ENCODE data around the gene TGFBR2.

Gene TGFBR2

GRCh38 chr3:30608598-30608947, 2.2 kb downstream of the TGFBR2 start:
- Mint-ChIP-seq H3K27me3 (no peaks in the 10 kb centered on the region), H3K36me3 (peaks cover 40% of the 10 kb centered on the region), H3K4me3 (peak overlapping the region; percentile 91)

DNA sequence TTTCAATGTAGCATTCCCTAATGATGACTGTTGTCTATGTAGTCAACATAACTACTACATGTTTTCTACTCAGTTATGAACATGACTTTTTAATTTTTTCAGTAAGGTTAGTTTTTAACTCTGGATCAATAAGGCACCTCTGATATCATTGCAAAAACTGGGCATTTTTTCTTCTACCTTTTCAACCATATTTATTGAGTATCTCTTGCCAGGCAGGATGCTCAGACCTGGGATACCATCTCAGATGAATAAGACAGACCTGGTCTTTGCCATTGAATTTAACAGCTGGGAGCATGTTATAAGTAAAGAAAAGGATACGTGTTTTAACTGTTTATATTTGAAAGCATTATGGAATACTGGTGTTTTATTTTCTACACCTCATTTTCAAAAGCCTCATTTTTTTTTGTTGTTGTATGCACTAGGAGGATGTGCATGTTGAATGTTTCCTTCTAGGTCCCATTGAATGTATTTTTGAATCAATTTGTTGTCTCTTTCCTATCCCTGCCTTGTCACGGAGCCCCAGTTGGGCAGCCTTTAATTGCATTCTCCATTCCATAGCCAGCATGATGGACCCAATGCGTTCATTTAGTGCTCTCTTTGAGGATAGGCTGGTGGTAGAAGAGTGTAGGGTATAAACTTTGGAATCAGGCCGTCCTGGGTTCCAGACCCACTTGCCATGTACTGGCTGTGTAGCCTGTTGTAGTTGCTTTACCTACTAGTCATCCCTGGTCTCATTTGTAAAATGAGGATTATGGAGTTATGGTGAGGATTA, 3.7 kb downstream of the TGFBR2 start:
- CTCF ChIA-PET, result interaction anchor here (1.2 kb wide), 1 partner anchor 19 kb away, joined by 5 read pairs; no protein-coding TSS in a partner anchor
- H3K27me3 Mint-ChIP-seq, result no peaks in the 10 kb centered on the region
- H3K36me3 Mint-ChIP-seq, result peaks cover 49% of the 10 kb centered on the region
- H3K4me3 Mint-ChIP-seq, result peak overlapping the region; percentile 91
- H3K27ac Mint-ChIP-seq, result peak overlapping the region; percentile 87
- H3K4me1 Mint-ChIP-seq, result peaks cover 67% of the 10 kb centered on the region
- DNase-seq, result no peak
- H3K9me3 Mint-ChIP-seq, result no peaks in the 10 kb centered on the region

More at GRCh38 chr3:30608598-30608947, 2.2 kb downstream of the TGFBR2 start:
- no peaks in the 10 kb centered on the region for H3K9me3 Mint-ChIP-seq
- peak overlapping the region; percentile 87 for H3K27ac Mint-ChIP-seq
- DNase-seq, result no peak
- CTCF ChIA-PET, result no interaction called here
- H3K4me1 Mint-ChIP-seq, result peaks cover 67% of the 10 kb centered on the region

DNA sequence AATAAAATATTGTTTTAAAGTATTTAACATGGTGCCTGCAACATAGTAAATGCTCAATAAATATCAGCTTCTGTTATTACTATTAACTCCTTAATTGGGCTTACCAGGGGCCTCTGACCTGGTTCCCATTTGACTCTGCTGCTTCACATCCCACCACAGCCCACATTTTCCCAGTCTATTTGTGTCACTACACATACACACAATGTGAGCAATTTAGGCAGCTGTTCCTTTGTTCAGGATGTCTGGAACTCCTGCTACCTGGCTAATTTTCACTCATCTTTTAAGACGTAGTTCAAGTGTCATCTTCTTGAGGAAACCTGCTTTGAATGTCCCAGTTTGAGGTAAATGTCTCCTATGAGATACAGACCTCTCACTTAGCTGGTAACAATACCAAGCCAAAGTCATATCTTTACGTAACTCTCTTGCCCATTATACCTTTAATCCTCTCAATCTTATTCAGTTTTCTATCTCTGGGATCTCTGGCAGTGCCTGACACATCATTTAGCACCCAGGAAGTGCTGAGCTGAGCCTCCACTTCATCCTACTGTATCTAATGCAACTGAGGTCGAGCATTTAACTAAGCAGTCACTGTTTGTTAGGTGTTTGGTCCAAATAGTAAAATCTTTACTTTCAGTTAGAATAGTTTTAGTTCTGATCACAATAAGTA, 4.4 kb downstream of the TGFBR2 start:
- CTCF ChIA-PET, result interaction anchor here (0.6 to 1.2 kb wide), 2 partner anchors 18 to 367 kb away, joined by 3 to 5 read pairs; no protein-coding TSS in a partner anchor
- Mint-ChIP-seq H3K27ac (peak overlapping the region; percentile 87), H3K9me3 (no peaks in the 10 kb centered on the region), H3K27me3 (no peaks in the 10 kb centered on the region), H3K36me3 (peaks cover 52% of the 10 kb centered on the region), H3K4me1 (peaks cover 66% of the 10 kb centered on the region), H3K4me3 (peak overlapping the region; percentile 91)
- DNase-seq, result no peak

DNA sequence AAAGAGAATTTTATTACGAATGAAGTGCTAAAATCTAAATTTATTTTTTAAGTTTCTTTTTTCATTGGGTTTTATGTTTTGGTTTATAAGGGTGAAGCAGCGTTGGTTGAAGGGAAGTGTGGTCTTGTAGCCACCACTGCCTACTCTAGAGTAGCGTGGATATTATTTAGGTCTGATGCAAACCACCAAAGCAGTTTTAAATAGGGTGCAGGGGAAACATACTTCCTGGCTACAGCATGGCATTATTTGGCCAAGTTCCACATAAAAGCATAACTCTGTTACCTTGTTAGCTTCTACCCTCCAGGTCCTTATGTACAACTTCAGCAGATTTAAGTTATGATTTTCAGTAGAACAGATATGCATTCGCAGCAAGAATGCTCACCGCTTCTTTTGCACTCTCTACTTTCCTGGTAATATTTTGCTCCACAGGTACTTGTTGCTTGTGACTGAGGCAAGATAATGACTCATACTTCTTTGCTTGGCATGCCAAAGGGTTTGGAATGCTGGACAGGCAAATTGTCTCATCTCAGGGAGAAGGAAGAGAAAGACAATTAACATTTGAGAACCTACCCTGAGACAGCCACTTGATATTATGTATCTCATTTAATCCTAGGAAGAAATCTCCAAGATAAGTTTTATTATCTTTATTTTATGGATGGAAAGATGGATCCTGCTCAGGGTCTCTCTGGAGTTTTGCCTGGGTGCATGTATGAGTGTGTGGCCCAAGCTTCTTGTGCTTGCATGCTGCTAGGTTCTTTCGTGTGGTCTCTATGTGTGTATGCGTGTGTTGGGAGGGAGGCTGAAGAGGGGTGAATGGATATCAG, 5.4 kb downstream of the TGFBR2 start:
- Mint-ChIP-seq H3K9me3 (no peaks in the 10 kb centered on the region), H3K4me3 (peak overlapping the region; percentile 91), H3K27me3 (no peaks in the 10 kb centered on the region), H3K36me3 (peaks cover 56% of the 10 kb centered on the region), H3K27ac (peak overlapping the region; percentile 87), H3K4me1 (peaks cover 71% of the 10 kb centered on the region)
- peak; percentile 23 for DNase-seq
- CTCF ChIA-PET, result interaction anchor here (1.0 to 2.1 kb wide), 3 partner anchors 17 to 81 kb away, joined by 3 to 8 read pairs (median 5); no protein-coding TSS in a partner anchor

GRCh38 chr3:30612437-30613132, 6.2 kb downstream of the TGFBR2 start:
- no peaks in the 10 kb centered on the region for H3K9me3 Mint-ChIP-seq
- peaks cover 57% of the 10 kb centered on the region for H3K36me3 Mint-ChIP-seq
- H3K27ac Mint-ChIP-seq, result peak overlapping the region; percentile 87
- no peak for DNase-seq
- peak overlapping the region; percentile 91 for H3K4me3 Mint-ChIP-seq
- H3K4me1 Mint-ChIP-seq, result peaks cover 77% of the 10 kb centered on the region
- H3K27me3 Mint-ChIP-seq, result no peaks in the 10 kb centered on the region
- CTCF ChIA-PET, result interaction anchor here (1.0 to 2.1 kb wide), 3 partner anchors 17 to 81 kb away, joined by 3 to 8 read pairs (median 5); no protein-coding TSS in a partner anchor

DNA sequence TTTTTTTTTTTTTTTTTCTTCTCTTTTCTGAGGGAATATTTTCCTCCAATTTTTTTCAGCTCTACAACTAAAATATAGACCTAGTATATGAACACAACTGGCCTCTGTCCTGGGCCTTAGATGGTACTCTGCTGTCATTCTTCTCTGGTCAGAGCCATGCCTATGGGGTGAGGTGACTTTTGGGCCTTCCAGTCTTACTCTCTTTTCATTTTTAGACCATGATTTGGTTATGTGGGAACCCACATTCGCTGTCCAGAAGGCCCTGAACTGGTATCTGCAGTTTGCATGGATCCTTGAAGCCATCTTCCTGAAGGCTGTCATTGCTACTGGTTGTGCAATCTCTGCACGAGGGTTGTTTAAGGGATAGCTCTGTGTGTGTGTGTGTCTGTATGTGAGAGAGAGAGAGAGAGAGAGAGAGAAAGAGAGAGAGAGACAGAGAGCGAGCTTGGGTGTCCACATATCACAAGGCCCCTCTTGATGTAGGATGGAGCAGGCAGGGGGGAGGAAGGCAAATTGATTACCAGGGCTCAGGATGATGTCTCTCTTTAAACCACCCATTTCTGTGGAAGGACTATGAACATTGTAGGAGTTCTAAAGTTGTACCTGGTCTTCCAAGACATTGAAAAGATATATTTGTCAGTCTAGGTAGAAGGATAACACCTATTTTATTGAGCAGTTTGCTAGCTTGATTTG, 6.9 kb downstream of the TGFBR2 start:
- H3K27ac Mint-ChIP-seq, result peak overlapping the region; percentile 87
- no peak for DNase-seq
- CTCF ChIA-PET, result interaction anchor here (1.0 to 2.1 kb wide), 3 partner anchors 16 to 80 kb away, joined by 3 to 8 read pairs (median 5); no protein-coding TSS in a partner anchor
- H3K9me3 Mint-ChIP-seq, result no peaks in the 10 kb centered on the region
- peak overlapping the region; percentile 91 for H3K4me3 Mint-ChIP-seq
- no peaks in the 10 kb centered on the region for H3K27me3 Mint-ChIP-seq
- H3K4me1 Mint-ChIP-seq, result peaks cover 84% of the 10 kb centered on the region
- peaks cover 60% of the 10 kb centered on the region for H3K36me3 Mint-ChIP-seq

DNA sequence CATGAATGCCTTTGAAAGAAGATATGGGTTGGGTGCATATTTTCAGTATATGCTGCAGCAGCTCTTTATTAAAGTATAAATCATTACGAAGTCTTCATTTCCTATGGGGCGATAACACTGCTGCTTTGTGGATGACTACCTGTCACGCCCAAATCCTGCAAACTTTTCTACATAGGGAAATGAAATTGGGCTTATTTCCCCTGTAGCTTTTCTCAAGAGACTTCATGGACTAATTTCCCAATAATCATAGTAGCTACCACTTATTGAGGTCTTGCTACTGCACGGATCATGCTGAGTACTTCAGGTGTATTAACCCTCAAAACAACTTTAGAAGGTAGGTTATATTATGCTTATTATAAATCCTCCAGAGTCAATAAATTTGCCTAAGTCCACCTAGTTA, 8.0 kb downstream of the TGFBR2 start:
- peaks cover 63% of the 10 kb centered on the region for H3K36me3 Mint-ChIP-seq

GRCh38 chr3:30614943-30615342, 8.5 kb downstream of the TGFBR2 start:
- CTCF ChIA-PET, result interaction anchor here (2.9 kb wide), 1 partner anchor 44 kb away, joined by 6 read pairs; no protein-coding TSS in a partner anchor
- no peaks in the 10 kb centered on the region for H3K27me3 Mint-ChIP-seq
- H3K27ac Mint-ChIP-seq, result peak overlapping the region; percentile 87
- H3K9me3 Mint-ChIP-seq, result peaks cover 5% of the 10 kb centered on the region
- peaks cover 95% of the 10 kb centered on the region for H3K4me1 Mint-ChIP-seq
- peak overlapping the region; percentile 91 for H3K4me3 Mint-ChIP-seq
- DNase-seq, result no peak
- peaks cover 63% of the 10 kb centered on the region for H3K36me3 Mint-ChIP-seq

More for the DNA sequence above, 8.0 kb downstream of the TGFBR2 start:
- Mint-ChIP-seq H3K9me3 (peaks cover 1% of the 10 kb centered on the region), H3K4me1 (peaks cover 95% of the 10 kb centered on the region), H3K27ac (peak overlapping the region; percentile 87), H3K27me3 (no peaks in the 10 kb centered on the region), H3K4me3 (peak overlapping the region; percentile 91)
- CTCF ChIA-PET, result no interaction called here
- no peak for DNase-seq

- Mint-ChIP-seq H3K36me3 (peaks cover 65% of the 10 kb centered on the region), H3K4me3 (peak overlapping the region; percentile 66), H3K9me3 (peaks cover 5% of the 10 kb centered on the region), H3K4me1 (peaks cover 96% of the 10 kb centered on the region), H3K27me3 (no peaks in the 10 kb centered on the region), H3K27ac (peak overlapping the region; percentile 81)
- no peak for DNase-seq
- CTCF ChIA-PET, result interaction anchor here (1.8 to 2.9 kb wide), 3 partner anchors 13 to 77 kb away, joined by 6 to 7 read pairs (median 7); no protein-coding TSS in a partner anchor
These were observed 9.4 kb downstream of the TGFBR2 start for GRCh38 chr3:30615615-30616346.

DNA sequence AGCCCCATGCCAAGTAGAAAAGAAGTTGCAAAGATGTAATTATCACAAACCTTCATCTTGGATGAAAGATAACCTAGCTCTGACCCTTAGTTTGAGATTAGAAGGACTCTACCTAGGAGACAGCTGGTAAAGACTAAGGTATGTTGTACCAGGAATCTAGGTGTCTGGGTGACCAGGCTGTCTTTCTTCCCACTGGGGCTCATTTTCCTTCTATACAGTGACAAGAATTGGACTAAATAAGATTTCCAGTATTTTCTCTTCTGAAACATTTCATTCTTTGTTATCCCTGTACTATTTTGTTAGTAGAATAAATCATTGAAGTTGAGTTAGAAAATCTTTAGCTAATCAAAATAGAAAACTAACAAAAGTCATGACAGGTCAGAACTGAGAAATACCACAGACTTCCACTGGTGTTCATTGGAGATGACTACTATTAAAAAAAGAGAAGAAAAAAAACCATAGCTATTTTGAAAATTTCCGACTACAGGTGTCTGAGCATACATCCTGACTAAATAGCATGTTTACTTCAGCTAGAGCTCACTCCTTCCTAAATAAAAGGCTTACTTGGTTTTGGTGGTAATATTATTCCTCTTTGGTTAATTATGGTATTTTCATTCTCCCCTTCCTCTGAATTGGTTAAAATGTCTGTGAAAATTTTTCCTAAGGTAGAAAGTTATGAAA, 10.1 kb downstream of the TGFBR2 start:
- no peak for DNase-seq
- CTCF ChIA-PET, result interaction anchor here (0.9 to 2.9 kb wide), 5 partner anchors 9 to 77 kb away, joined by 3 to 7 read pairs (median 6); no protein-coding TSS in a partner anchor
- H3K36me3 Mint-ChIP-seq, result peaks cover 67% of the 10 kb centered on the region
- H3K9me3 Mint-ChIP-seq, result peaks cover 5% of the 10 kb centered on the region
- no peaks in the 10 kb centered on the region for H3K27me3 Mint-ChIP-seq
- peak overlapping the region; percentile 81 for H3K27ac Mint-ChIP-seq
- peak overlapping the region; percentile 66 for H3K4me3 Mint-ChIP-seq
- H3K4me1 Mint-ChIP-seq, result peaks cover 96% of the 10 kb centered on the region

DNA sequence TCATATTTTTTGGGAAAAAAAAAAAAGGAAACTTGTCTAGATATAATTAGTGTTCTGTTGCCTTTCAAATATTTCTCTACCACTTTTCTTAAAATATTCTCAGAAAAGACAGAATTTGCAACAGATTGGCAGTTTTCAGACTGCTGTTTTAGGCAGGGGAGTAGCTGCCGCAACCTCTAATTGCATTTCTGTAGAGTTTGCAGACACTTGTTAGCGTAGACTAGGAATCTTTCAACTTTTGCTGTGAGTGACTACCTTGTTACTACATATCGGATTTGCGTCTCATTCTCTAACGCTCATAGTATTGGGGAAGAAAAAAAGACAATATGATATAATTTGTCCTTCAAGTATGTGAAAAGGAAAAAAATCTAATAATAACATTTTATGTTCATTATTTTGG, 10.7 kb downstream of the TGFBR2 start:
- H3K27me3 Mint-ChIP-seq, result no peaks in the 10 kb centered on the region
- peaks cover 96% of the 10 kb centered on the region for H3K4me1 Mint-ChIP-seq
- peak overlapping the region; percentile 81 for H3K27ac Mint-ChIP-seq
- CTCF ChIA-PET, result interaction anchor here (0.9 to 2.9 kb wide), 5 partner anchors 10 to 76 kb away, joined by 3 to 7 read pairs (median 6); no protein-coding TSS in a partner anchor
- H3K9me3 Mint-ChIP-seq, result peaks cover 5% of the 10 kb centered on the region
- peak overlapping the region; percentile 66 for H3K4me3 Mint-ChIP-seq
- H3K36me3 Mint-ChIP-seq, result peaks cover 69% of the 10 kb centered on the region
- no peak for DNase-seq

DNA sequence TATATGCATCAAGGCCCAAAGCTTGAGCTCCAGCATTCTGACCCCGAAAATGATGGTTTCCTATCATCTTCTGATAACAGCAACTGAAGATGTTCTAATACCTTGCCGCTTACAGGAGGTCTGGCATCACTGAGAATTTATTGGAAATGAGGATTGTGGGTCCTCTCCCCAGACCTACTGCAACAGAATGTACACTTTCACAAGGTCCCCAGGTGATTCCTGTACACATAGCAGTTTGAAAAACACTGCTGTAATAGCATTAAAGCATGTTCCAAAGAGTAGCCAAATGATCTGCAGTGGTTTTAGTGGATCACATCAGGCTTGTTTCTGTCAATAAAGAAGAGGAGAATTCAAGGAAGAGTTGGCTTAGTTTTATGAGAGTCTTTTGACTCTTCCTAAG, 11.3 kb downstream of the TGFBR2 start:
- peaks cover 67% of the 10 kb centered on the region for H3K36me3 Mint-ChIP-seq
- CTCF ChIA-PET, result interaction anchor here (1.0 to 2.9 kb wide), 3 partner anchors 11 to 41 kb away, joined by 4 to 6 read pairs (median 5); no protein-coding TSS in a partner anchor
- H3K27me3 Mint-ChIP-seq, result no peaks in the 10 kb centered on the region
- DNase-seq, result no peak
- H3K4me1 Mint-ChIP-seq, result peaks cover 96% of the 10 kb centered on the region
- H3K27ac Mint-ChIP-seq, result peak overlapping the region; percentile 96
- H3K9me3 Mint-ChIP-seq, result peaks cover 5% of the 10 kb centered on the region
- peak overlapping the region; percentile 60 for H3K4me3 Mint-ChIP-seq

Measured in activated naive CD4-positive, alpha-beta T cell treated with anti-CD3 and anti-CD28 coated beads, Interleukin-2, amount 10 ng/mL, durations not matched to agents 7 days and 5 days (primary cell).